ENCODE data around the gene SLC39A7. TPM values are rescaled to one million over a fixed set of nuclear protein-coding genes. Genes with fewer than 3 reads are reported as not detected.

Gene SLC39A7
- total and polyA plus RNA-seq, 2 donors (not counting 3 experiments of a cell fraction or from before 2014, with no cell fraction given), result 99.8 to 129 TPM

GRCh38 chr6:33249732-33250630 is 49.3 kb downstream of the SLC39A7 start:
- H3K9me3 ChIP-seq (replicated peaks; ENCODE audit: control insufficient read depth, insufficient read depth, low read length), result no peaks in the 10 kb centered on the region
- DNase-seq (ENCODE audit: low read depth, low spot score) (peak; percentile 52), FAIRE-seq (peak; percentile 67)
- H4K20me1 ChIP-seq (replicated peaks; ENCODE audit: control insufficient read depth, extremely low read depth, insufficient read depth, low read length), result no peaks in the 10 kb centered on the region
- no peaks in the 10 kb centered on the region for H3K79me2 ChIP-seq (ENCODE audit: control insufficient read depth, insufficient read depth, low read length)
- peaks cover 23% of the 10 kb centered on the region for H3K4me1 ChIP-seq (ENCODE audit: control insufficient read depth, extremely low read depth, insufficient read depth, low read length)
- H2AFZ ChIP-seq (ENCODE audit: low read depth, low read length), result peak overlapping the region; percentile 75
- peak overlapping the region; percentile 72 for H3K27ac ChIP-seq (ENCODE audit: insufficient read depth, low read depth, low read length)
- H3K36me3 ChIP-seq (ENCODE audit: control insufficient read depth in 2 of 2, extremely low read depth in 1 of 2, insufficient read depth in 2 of 2, low read length in 2 of 2), result peaks cover 0 to 2% of the 10 kb centered on the region in 2 experiments
- POLR2A ChIA-PET, result interaction anchor here (0.7 to 2.7 kb wide), 5 partner anchors 22 to 278 kb away, joined by 3 to 12 read pairs (median 4); partner anchors contain the start of genes RING1, RPS18 and VPS52
- TF ChIP-seq GATA2 (IDR thresholded peaks at IDR 0.05; ENCODE audit: insufficient read depth, insufficient read length, low read depth, low read length) (no peak), MAX (IDR thresholded peaks at IDR 0.05; ENCODE audit: insufficient read depth, insufficient read length) (no peak), JUN (IDR thresholded peaks at IDR 0.05; ENCODE audit: borderline replicate concordance, insufficient read depth, insufficient read length, low read depth) (peak; percentile 16), EZH2 (IDR thresholded peaks at IDR 0.05; ENCODE audit: borderline replicate concordance, low read depth, low read length, severe bottlenecking) (no peak), CTCF (IDR thresholded peaks at IDR 0.05; ENCODE audit: extremely low read depth in 1 of 2, insufficient read depth in 1 of 2, low read depth in 1 of 2, low read length in 2 of 2) (no peak), MYC (IDR thresholded peaks at IDR 0.05; ENCODE audit: low read depth, low read length) (no peak), POLR2AphosphoS5 (IDR thresholded peaks at IDR 0.05; ENCODE audit: insufficient read depth, low read depth, low read length) (no peak), FOS (IDR thresholded peaks at IDR 0.05; ENCODE audit: borderline replicate concordance, insufficient read depth, low read length) (peak; percentile 62), POLR2A (IDR thresholded peaks at IDR 0.05; ENCODE audit: low read depth, low read length) (no peak)
- H3K4me2 ChIP-seq (ENCODE audit: insufficient read depth, low read length), result peak overlapping the region; percentile 78
- H3K9me1 ChIP-seq (replicated peaks; ENCODE audit: control insufficient read depth, extremely low read depth, insufficient read depth, low read length), result no peaks in the 10 kb centered on the region
- dilution Hi-C loops (cut with MboI; ENCODE audit: extremely low pct_ligation_motif_present, low sequenced_read_pairs), result no loop called here
- intact Hi-C loops (cut with micrococcal nuclease), result loop anchor here (1.0 to 10.0 kb wide), 4 partner anchors 21 to 365 kb away; partner anchors contain the start of genes RXRB, SLC39A7 and VPS52
- BruUV-seq (replicated peaks), result TSS peak; percentile 96
- CTCF ChIA-PET, result interaction anchor here (0.9 to 4.5 kb wide), 19 partner anchors 10 to 412 kb away, joined by 3 to 99 read pairs (median 13); partner anchors contain the start of genes HSD17B8, RGL2, RPS18 and TAP2
- peak overlapping the region; percentile 18 to 69 (median 38) for H3K4me3 ChIP-seq (replicated peaks in 1 of 3; ENCODE audit: insufficient read depth in 1 of 3, low read depth in 1 of 3, low read length in 3 of 3)
- peaks cover 0 to 2% of the 10 kb centered on the region in 2 experiments for H3K27me3 ChIP-seq (ENCODE audit: control insufficient read depth in 2 of 2, insufficient read depth in 2 of 2, low read length in 2 of 2)
- peak overlapping the region; percentile 69 for H3K9ac ChIP-seq (replicated peaks; ENCODE audit: extremely low read depth, insufficient read depth, low read length)

Measured in endothelial cell of umbilical vein (primary cell).